Keratinocyte (primary cell): ENCODE data around the gene POFUT2. TPM values are rescaled to one million over a fixed set of nuclear protein-coding genes. Genes with fewer than 3 reads are reported as not detected.

Source experiments
- DNase-seq: peaks from one replicate; pipeline ENCODE4 v3.0.0-alpha.2; 2011; ENCODE audit warnings: low read depth, missing footprints, low spot score
- FAIRE-seq: peaks from 2 replicates; lab custom pipeline; 2011; peaks lifted over from hg19 to GRCh38; lab: Jason Lieb, UNC
- H2AFZ ChIP-seq: 2 replicates; pipeline ENCODE4 v1.6.0; 2012; ENCODE audit warnings: low read length, control low read depth, inconsistent platforms; ENCODE audit not compliant: control insufficient read depth
- H3K27ac ChIP-seq: 2 replicates; pipeline ENCODE4 v1.5.1; 2011; ENCODE audit warnings: low read length; ENCODE audit not compliant: control insufficient read depth, insufficient read depth
- H3K27me3 ChIP-seq: 3 replicates; pipeline ENCODE4 v1.6.0; 2011; ENCODE audit warnings: low read length; ENCODE audit not compliant: control insufficient read depth, insufficient read depth; ENCODE audit errors: extremely low read depth
- H3K36me3 ChIP-seq, 2 experiments: 2 replicates in 1 of 2; 3 replicates in 1 of 2; pipeline ENCODE4 v1.5.1; 2011; ENCODE audit warnings: low read length in 2 of 2, mild to moderate bottlenecking in 1 of 2; ENCODE audit not compliant: control insufficient read depth in 2 of 2, insufficient read depth in 2 of 2; ENCODE audit errors: extremely low read depth in 1 of 2
- H3K4me1 ChIP-seq: 3 replicates; pipeline ENCODE4 v1.5.1; 2011; ENCODE audit warnings: low read length; ENCODE audit not compliant: control insufficient read depth, insufficient read depth; ENCODE audit errors: extremely low read depth
- H3K4me2 ChIP-seq: 3 replicates; pipeline ENCODE4 v1.6.0; 2011; ENCODE audit warnings: low read depth, low read length; ENCODE audit not compliant: control insufficient read depth, insufficient read depth; ENCODE audit errors: extremely low read depth
- H3K4me3 ChIP-seq, 3 experiments: fragments of 200-600 bp in 1 of 3; sonication (generic) in 1 of 3; 2 replicates in 2 of 3; 3 replicates in 1 of 3; pipeline ENCODE4 v1.5.1; 2011 to 2016; ENCODE audit warnings: low read length in 3 of 3, mild to moderate bottlenecking in 3 of 3, control low read depth in 2 of 3, inconsistent platforms in 1 of 3, low read depth in 1 of 3, mixed read lengths in 1 of 3, mixed run types in 1 of 3, moderate library complexity in 1 of 3; ENCODE audit not compliant: control insufficient read depth in 2 of 3, insufficient read depth in 2 of 3; ENCODE audit errors: extremely low read depth in 1 of 3
- H3K79me2 ChIP-seq: 2 replicates; pipeline ENCODE4 v1.6.0; 2012; ENCODE audit warnings: low read length; ENCODE audit not compliant: control insufficient read depth, insufficient read depth
- H3K9ac ChIP-seq: 3 replicates; pipeline ENCODE4 v1.6.0; 2011; ENCODE audit warnings: low read length; ENCODE audit not compliant: control insufficient read depth, insufficient read depth; ENCODE audit errors: extremely low read depth
- H3K9me1 ChIP-seq: 3 replicates; pipeline ENCODE4 v1.6.0; 2011; ENCODE audit warnings: low read length; ENCODE audit not compliant: control insufficient read depth, insufficient read depth; ENCODE audit errors: extremely low read depth
- H3K9me3 ChIP-seq: 2 replicates; pipeline ENCODE4 v1.5.1; 2012; ENCODE audit warnings: low read depth, low read length; ENCODE audit not compliant: control insufficient read depth
- H4K20me1 ChIP-seq: 3 replicates; pipeline ENCODE4 v1.6.0; 2011; ENCODE audit warnings: low read length; ENCODE audit not compliant: control insufficient read depth, insufficient read depth; ENCODE audit errors: extremely low read depth
- CTCF ChIP-seq, 3 experiments: IDR thresholded peaks in 1 of 3; conservative IDR thresholded peaks in 1 of 3; optimal IDR thresholded peaks in 1 of 3; 2 replicates in 2 of 3; 3 replicates in 1 of 3; pipeline versions ENCODE3 to v1.5.1; 2011; ENCODE audit warnings: low read length in 3 of 3, mild to moderate bottlenecking in 3 of 3, moderate library complexity in 2 of 3, control low read depth in 1 of 3, inconsistent platforms in 1 of 3; ENCODE audit not compliant: insufficient read depth in 2 of 3; ENCODE audit errors: extremely low read depth in 1 of 3
- EZH2 ChIP-seq: IDR thresholded peaks from one replicate; pipeline ENCODE4 v1.6.1; 2012; ENCODE audit warnings: inconsistent platforms, mild to moderate bottlenecking, low read length, moderate library complexity
- dilution Hi-C: fragments of 300-500 bp; cut with MboI; formaldehyde crosslinking; loops from one replicate; pipeline ENCODE4 v1.7.0; 2020; ENCODE audit warnings: low sequenced_read_pairs; ENCODE audit not compliant: extremely low pct_ligation_motif_present
- polyA plus RNA-seq, 5 experiments: library from polyadenylated mRNA; depleted of rRNA in 3 of 5; stranded (reverse) in 3 of 5; stranded (forward) in 1 of 5; unstranded in 1 of 5; fragments of >200 nt; gene quantifications; 1 replicate in 1 of 5; 2 replicates in 3 of 5; 3 replicates in 1 of 5; pipeline versions ENCODE4 v1.2.1 to v1.2.3, GENCODE V29; 2011 to 2012; ENCODE audit warnings: missing spikeins in 2 of 5, low read depth in 1 of 5, low replicate concordance in 1 of 5

The POFUT2 gene
- polyA plus RNA-seq, 1 donor (not counting 4 experiments of a cell fraction or from before 2014, with no cell fraction given) = 8.8 TPM

DNA sequence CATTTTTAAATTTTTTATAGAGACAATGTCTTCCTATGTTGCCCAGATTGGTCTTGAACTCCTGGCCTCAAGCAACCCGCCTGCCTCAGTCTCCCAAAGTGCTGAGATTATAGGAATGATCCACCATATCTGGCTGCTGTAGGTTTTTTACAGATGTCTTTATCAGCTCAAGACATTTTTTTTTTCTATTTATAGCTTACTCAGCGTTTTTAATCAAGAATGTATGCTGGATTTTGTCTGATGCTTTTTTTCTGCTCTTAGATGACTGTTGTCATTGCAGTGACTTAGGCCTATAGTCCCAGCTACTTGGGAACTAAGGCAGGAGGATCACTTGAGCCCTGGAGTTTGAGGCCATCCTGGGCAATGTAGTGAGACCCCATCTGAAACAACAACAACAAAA is 72.5 kb downstream of the POFUT2 start:
- Histone ChIP-seq H3K27me3 (no peaks in the 10 kb centered on the region), H3K9ac (no peak overlapping the region), H2AFZ (no peak overlapping the region), H3K79me2 (no peaks in the 10 kb centered on the region), H3K9me3 (no peaks in the 10 kb centered on the region), H3K4me3 (no peak overlapping the region), H4K20me1 (no peaks in the 10 kb centered on the region), H3K9me1 (no peaks in the 10 kb centered on the region), H3K27ac (no peak overlapping the region), H3K4me1 (peaks cover 4% of the 10 kb centered on the region), H3K4me2 (no peak overlapping the region), H3K36me3 (peaks cover 4 to 12% of the 10 kb centered on the region in 2 experiments)
- dilution Hi-C loops = no loop called here
- FAIRE-seq (no peak), DNase-seq (no peak)
- TF ChIP-seq CTCF (optimal IDR thresholded peaks at IDR 0.05 in 1 of 3, IDR thresholded peaks at IDR 0.05 in 1 of 3, conservative IDR thresholded peaks at IDR 0.05 in 1 of 3; ENCODE audit: extremely low read depth in 1 of 3, insufficient read depth in 2 of 3, low read length in 3 of 3) (no peak), EZH2 (no peak)

Other genes starting within 250 kb of the POFUT2 start
- 10.9 to 13.5 TPM (median 13.0 TPM) in 3 replicates for gene ADARB1, start 213.3 kb downstream of the POFUT2 start, polyA plus RNA-seq
- gene COL18A1, start 117.3 kb upstream of the POFUT2 start, polyA plus RNA-seq = 13.0 to 24.0 TPM (median 18.9 TPM) in 3 replicates